ENCODE results near the gene LDHD. TPM values are rescaled to one million over a fixed set of nuclear protein-coding genes. Genes with fewer than 3 reads are reported as not detected.

The LDHD gene
- total and polyA plus RNA-seq, 9 of the 15 experiments (the other 6 are each of a cell fraction or from before 2014, with no cell fraction given), result 0.19 to 0.86 (median 0.54) TPM; not detected in 3

- H3K9ac ChIP-seq (ENCODE audit: insufficient read depth in 1 of 2, low read depth in 2 of 2, low read length in 2 of 2), result peak overlapping the region; percentile 45 to 88
- no peaks in the 10 kb centered on the region for H3K9me1 ChIP-seq (ENCODE audit: control insufficient read depth, insufficient read depth, low read length)
- H3K9me3 ChIP-seq (replicated peaks; ENCODE audit: control insufficient read depth, insufficient read depth, low read depth, low read length), result no peaks in the 10 kb centered on the region
- no peaks in the 10 kb centered on the region for H3K36me3 ChIP-seq (ENCODE audit: control insufficient read depth, insufficient read depth, low read length)
- H3K4me1 ChIP-seq (replicated peaks in 1 of 2; ENCODE audit: control insufficient read depth in 2 of 2, insufficient read depth in 2 of 2, low read length in 2 of 2), result peaks cover 39 to 71% of the 10 kb centered on the region in 2 experiments
- H3K4me2 ChIP-seq (ENCODE audit: insufficient read depth, low read length), result peak overlapping the region; percentile 70
- BruUV-seq (replicated peaks), result no TSS peak
- H3K27ac ChIP-seq (ENCODE audit: extremely low read depth, low read depth, low read length), result peak overlapping the region; percentile 81
- ATAC-seq (peak; percentile 2; the same call in 2 of the 3 replicates), DNase-seq (ENCODE audit: extremely low read depth in 1 of 4, low spot score in 3 of 4) (no peak), FAIRE-seq (no peak)
- no peak overlapping the region for H3K4me3 ChIP-seq
- WGBS (ENCODE audit: insufficient coverage, low coverage, missing lambda C conversion rate), result 11% methylated on average over 4 of the region's 4 CpGs
- H4K20me1 ChIP-seq (replicated peaks; ENCODE audit: control insufficient read depth, insufficient read depth, low read length), result no peaks in the 10 kb centered on the region
- H3K27me3 ChIP-seq (ENCODE audit: control insufficient read depth in 2 of 2, insufficient read depth in 2 of 2, low read length in 2 of 2), result no peaks in the 10 kb centered on the region
- intact Hi-C loops (cut with micrococcal nuclease), result no loop called here
- 0 out of 2 replicates have a peak overlapping the region, but pooled peaks have one; percentile 7 for H2AFZ ChIP-seq (ENCODE audit: low read depth, low read length)
- CTCF ChIA-PET (ENCODE audit: low intra/inter-chr PET ratio), result no interaction called here
- POLR2A ChIA-PET, result interaction anchor here (1.0 to 1.4 kb wide), 4 partner anchors 9 to 87 kb away, joined by 3 to 5 read pairs (median 4); no protein-coding TSS in a partner anchor
- H3K79me2 ChIP-seq (ENCODE audit: control insufficient read depth, insufficient read depth, low read length), result peaks cover 93% of the 10 kb centered on the region
- in situ Hi-C loops (cut with MboI), result no loop called here
- TF ChIP-seq BCL6 (CRISPR knock-in tag; IDR thresholded peaks at IDR 0.05) (no peak), GTF2A2 (tag; IDR thresholded peaks at IDR 0.05) (no peak), PHB2 (IDR thresholded peaks at IDR 0.05; ENCODE audit: low read depth) (no peak), HDAC2 (IDR thresholded peaks at IDR 0.05) (no peak), PURB (CRISPR knock-in tag; IDR thresholded peaks at IDR 0.05; ENCODE audit: low read depth) (no peak), SP2 (IDR thresholded peaks at IDR 0.05; ENCODE audit: extremely low read depth, low read depth, low read length, poor library complexity, severe bottlenecking) (no peak), DLX4 (CRISPR knock-in tag; IDR thresholded peaks at IDR 0.05) (no peak), MEIS2 (IDR thresholded peaks at IDR 0.05; ENCODE audit: partially characterized antibody) (peak; percentile 65), FOSL1 (tag; conservative IDR thresholded peaks at IDR 0.05) (no peak), PBX2 (CRISPR knock-in tag; IDR thresholded peaks at IDR 0.05; ENCODE audit: low read depth) (no peak), PBX2 (tag; conservative IDR thresholded peaks at IDR 0.05; ENCODE audit: low read depth) (peak; percentile 53; the same call in 1 of the 2 replicates), MAX (CRISPR knock-in tag; IDR thresholded peaks at IDR 0.05) (0 out of 2 replicates have a peak, but pooled peaks have one; percentile 7), NEUROD1 (IDR thresholded peaks at IDR 0.05; ENCODE audit: borderline replicate concordance, low read depth, low read length, partially characterized antibody) (no peak), PRDM10 (IDR thresholded peaks at IDR 0.05; ENCODE audit: partially characterized antibody) (no peak), ZNF77 (CRISPR knock-in tag; IDR thresholded peaks at IDR 0.05) (no peak), KAT7 (CRISPR knock-in tag; IDR thresholded peaks at IDR 0.05; ENCODE audit: borderline replicate concordance) (0 out of 2 replicates have a peak, but pooled peaks have one; percentile 57), SIN3B (IDR thresholded peaks at IDR 0.05; ENCODE audit: low read depth) (no peak)
Observed at GRCh38 chr16:75074304-75074793, 42.2 kb downstream of the LDHD start.
